Suprapubic skin (tissue), 4 donors: Measurements from ENCODE around the gene DNAL1. TPM values are rescaled to one million over a fixed set of nuclear protein-coding genes. Genes with fewer than 3 reads are reported as not detected.

Source experiments
- DNase-seq, 2 donors: peaks; one replicate each; pipeline ENCODE4 v3.0.0-alpha.2; 2019; ENCODE audit warnings: low spot score in 2 of 2
- H3K27ac ChIP-seq: fragments of 200-600 bp; sonication (generic); one replicate; pipeline ENCODE4 v1.5.1; 2019
- H3K27me3 ChIP-seq: fragments of 200-600 bp; sonication (generic); one replicate; pipeline ENCODE4 v1.5.1; 2019
- H3K36me3 ChIP-seq: fragments of 200-600 bp; sonication (generic); one replicate; pipeline ENCODE4 v1.5.1; 2019
- H3K4me1 ChIP-seq: fragments of 200-600 bp; sonication (generic); one replicate; pipeline ENCODE4 v1.5.1; 2019
- H3K4me3 ChIP-seq: fragments of 200-600 bp; sonication (generic); one replicate; pipeline ENCODE4 v1.5.1; 2019; ENCODE audit warnings: mild to moderate bottlenecking
- H3K9me3 ChIP-seq: fragments of 200-600 bp; sonication (generic); one replicate; pipeline ENCODE4 v1.5.1; 2019
- CTCF ChIP-seq, 2 donors: fragments of 200-600 bp in 1 of 2; fragments of 450-650 bp in 1 of 2; sonication (generic) in 1 of 2; IDR thresholded peaks; one replicate each; pipeline ENCODE4 v1.5.1; 2016 to 2019; ENCODE audit warnings: antibody characterized with exemption in 2 of 2, mild to moderate bottlenecking in 1 of 2, moderate library complexity in 1 of 2
- EP300 ChIP-seq: sonication (generic); formaldehyde crosslinking; IDR thresholded peaks from one replicate; pipeline ENCODE4 v1.6.1; 2017; ENCODE audit warnings: antibody characterized with exemption
- POLR2A ChIP-seq, 2 donors: fragments of 450-650 bp; IDR thresholded peaks; one replicate each; pipeline ENCODE4 v1.6.1; 2017; ENCODE audit warnings: antibody characterized with exemption in 2 of 2, mild to moderate bottlenecking in 2 of 2, moderate library complexity in 2 of 2
- POLR2AphosphoS5 ChIP-seq, 3 donors: sonication (generic); formaldehyde crosslinking; IDR thresholded peaks; one replicate each; pipeline ENCODE4 v1.6.1; 2017; ENCODE audit warnings: antibody characterized with exemption in 3 of 3
- WGBS: methylation state at CpG from one replicate; pipeline ENCODE4 v1.1.5; 2018; 5-methylcytosine and 5-hydroxymethylcytosine counted together
- total RNA-seq, 4 donors: library from RNA; depleted of rRNA; stranded (reverse); fragments of >200 nt; gene quantifications; one replicate each; pipeline ENCODE4 v1.1.0, GENCODE V29; 2016

DNAL1 gene
- total RNA-seq, 4 donors from 2014 or later: 1.8 to 3.6 (median 2.6) TPM

- TF ChIP-seq EP300 (no peak), POLR2A (IDR thresholded peaks at IDR 0.05) (no peak), CTCF (IDR thresholded peaks at IDR 0.05) (no peak), POLR2AphosphoS5 (IDR thresholded peaks at IDR 0.05) (no peak)
- Histone ChIP-seq H3K27me3 (no peaks in the 10 kb centered on the region), H3K36me3 (no peaks in the 10 kb centered on the region), H3K4me1 (peaks cover 100% of the 10 kb centered on the region), H3K4me3 (no peak overlapping the region), H3K9me3 (no peaks in the 10 kb centered on the region), H3K27ac (peak overlapping the region; percentile 100)
- no peak for DNase-seq
- 22% methylated on average over 3 of the region's 3 CpGs for WGBS
These were observed 105.7 kb downstream of the DNAL1 start for GRCh38 chr14:73750531-73750901.

- WGBS: 45% methylated on average over 7 of the region's 7 CpGs
These were observed 106.4 kb downstream of the DNAL1 start for GRCh38 chr14:73751157-73751691.

GRCh38 chr14:73752297-73752992 is 107.7 kb downstream of the DNAL1 start:
- TF ChIP-seq POLR2A (IDR thresholded peaks at IDR 0.05) (no peak), CTCF (IDR thresholded peaks at IDR 0.05) (peak; percentile 10 to 18)
- H3K36me3 ChIP-seq: no peaks in the 10 kb centered on the region
- H3K4me1 ChIP-seq: peaks cover 100% of the 10 kb centered on the region
- H3K27ac ChIP-seq: peak overlapping the region; percentile 100
- no peaks in the 10 kb centered on the region for H3K27me3 ChIP-seq
- H3K9me3 ChIP-seq: no peaks in the 10 kb centered on the region
- H3K4me3 ChIP-seq: peak overlapping the region; percentile 35
- WGBS: 10% methylated on average over 7 of the region's 7 CpGs
- no peak for DNase-seq

More at GRCh38 chr14:73751157-73751691, 106.4 kb downstream of the DNAL1 start:
- Histone ChIP-seq H3K9me3 (no peaks in the 10 kb centered on the region), H3K4me3 (no peak overlapping the region), H3K4me1 (peaks cover 100% of the 10 kb centered on the region), H3K36me3 (no peaks in the 10 kb centered on the region), H3K27ac (peak overlapping the region; percentile 100), H3K27me3 (no peaks in the 10 kb centered on the region)
- TF ChIP-seq EP300: no peak
- TF ChIP-seq POLR2AphosphoS5 (IDR thresholded peaks at IDR 0.05): no peak
- TF ChIP-seq CTCF (IDR thresholded peaks at IDR 0.05): no peak
- TF ChIP-seq POLR2A (IDR thresholded peaks at IDR 0.05): no peak
- DNase-seq: no peak

Other genes with a start within 250 kb of the DNAL1 start
- 10 to 100 TPM; 43.1 to 83.4 (median 50.2) TPM for gene NUMB, start 186.4 kb upstream of the DNAL1 start, total RNA-seq
- gene RIOX1, start 154.1 kb upstream of the DNAL1 start, total RNA-seq: 10 to 100 TPM; 12.2 to 16.5 (median 14.0) TPM
- 10 to 100 TPM in 2 of 4 donors, 1 to 10 TPM in 2; 2.8 to 33.3 (median 11.2) TPM for gene ACOT1, start 107.8 kb upstream of the DNAL1 start, total RNA-seq
- gene HEATR4, start 86.0 kb upstream of the DNAL1 start, total RNA-seq: 1 to 10 TPM in 1 of 4 donors, under 1 TPM in 2, not detected in 1; 0.34 to 1.7 (median 0.80) TPM
- 10 to 100 TPM; 16.6 to 35.6 (median 23.1) TPM for gene ACOT2, start 75.8 kb upstream of the DNAL1 start, total RNA-seq
- gene ACOT4, start 53.1 kb upstream of the DNAL1 start, total RNA-seq: 1 to 10 TPM in 3 of 4 donors, under 1 TPM in 1; 0.72 to 2.4 (median 1.7) TPM
- gene ACOT6, start 32.5 kb upstream of the DNAL1 start, total RNA-seq: 1 to 10 TPM in 1 of 4 donors, under 1 TPM in 1, not detected in 2; 0.91 to 1.5 TPM
- gene PNMA1, start 69.4 kb downstream of the DNAL1 start, total RNA-seq: 1 to 10 TPM; 5.2 to 9.8 (median 6.4) TPM
- gene PTGR2, start 206.8 kb downstream of the DNAL1 start, total RNA-seq: 10 to 100 TPM in 2 of 4 donors, 1 to 10 TPM in 2; 6.3 to 25.1 (median 10.3) TPM
- 10 to 100 TPM; 51.9 to 71.2 (median 60.4) TPM for gene ZNF410, start 241.9 kb downstream of the DNAL1 start, total RNA-seq